NT2/D1 (cell line): ENCODE measurements around the gene EPN1.

Experiments
- SUZ12 ChIP-seq: IDR thresholded peaks from 2 replicates; pipeline ENCODE4 v1.6.1; 2011; ENCODE audit not compliant: insufficient read length, insufficient read depth; ENCODE audit errors: extremely low read depth
- YY1 ChIP-seq: IDR thresholded peaks from 2 replicates; pipeline ENCODE4 v1.6.1; 2011; ENCODE audit not compliant: insufficient read length, insufficient read depth

DNA sequence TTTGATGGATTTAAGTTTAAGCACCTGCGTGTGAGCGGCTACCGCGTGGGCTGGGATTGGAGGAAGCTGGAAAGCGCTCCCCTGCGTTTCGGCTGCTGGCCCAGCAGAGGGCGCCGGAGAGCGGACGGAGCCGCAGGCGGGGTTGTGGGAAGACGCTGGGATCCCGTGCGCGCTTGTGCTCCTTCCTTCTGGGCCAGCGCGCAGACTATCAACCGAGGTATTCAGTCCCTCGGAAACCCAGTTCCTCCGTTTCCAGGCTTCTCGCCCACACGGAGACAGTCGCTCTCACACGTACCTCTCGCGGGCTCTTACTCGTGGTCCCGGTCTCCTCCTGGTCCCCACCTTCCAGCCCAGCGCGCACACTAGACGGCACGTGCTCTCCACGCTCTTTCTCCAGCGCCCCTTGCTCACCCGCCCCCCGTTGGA lies 28.8 kb downstream of the EPN1 start:
- TF ChIP-seq SUZ12 (no peak), YY1 (no peak)
